ENCODE results near the gene MARCHF3. TPM values are rescaled to one million over a fixed set of nuclear protein-coding genes. Genes with fewer than 3 reads are reported as not detected.

Gene MARCHF3
- total RNA-seq, 2 donors from 2014 or later = 10.4 to 34.1 TPM

DNA sequence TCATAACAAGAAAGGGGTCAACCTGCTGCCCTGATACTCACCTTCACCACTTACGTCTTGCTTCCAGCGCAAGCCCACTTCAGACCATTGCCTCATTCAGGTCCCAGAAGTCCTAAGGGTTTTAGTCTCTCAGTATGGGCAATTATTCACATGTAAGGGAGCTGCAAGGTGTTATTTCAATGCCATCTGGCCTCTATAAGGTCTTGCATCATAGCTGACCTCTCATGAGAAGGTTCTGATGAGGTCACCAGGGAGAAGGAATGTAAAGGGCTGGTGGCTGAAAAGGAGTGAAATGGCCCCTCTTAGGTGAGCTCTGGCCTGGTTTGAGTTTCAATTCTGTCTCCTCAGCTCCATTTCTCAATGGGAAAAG, 1.5 kb upstream of the MARCHF3 start:
- Histone ChIP-seq H3K4me1 (ENCODE audit: control insufficient read depth in 1 of 2, low read depth in 2 of 2) (peaks cover 0 to 10% of the 10 kb centered on the region in 2 donors), H3K4me3 (peak overlapping the region; percentile 97), H3K36me3 (no peaks in the 10 kb centered on the region), H3K27me3 (replicated peaks; ENCODE audit: insufficient read depth) (no peaks in the 10 kb centered on the region), H3K9me3 (no peaks in the 10 kb centered on the region), H3K27ac (no peak overlapping the region)
- no peak for DNase-seq (ENCODE audit: low spot score)
- TF ChIP-seq, protein P1, sequence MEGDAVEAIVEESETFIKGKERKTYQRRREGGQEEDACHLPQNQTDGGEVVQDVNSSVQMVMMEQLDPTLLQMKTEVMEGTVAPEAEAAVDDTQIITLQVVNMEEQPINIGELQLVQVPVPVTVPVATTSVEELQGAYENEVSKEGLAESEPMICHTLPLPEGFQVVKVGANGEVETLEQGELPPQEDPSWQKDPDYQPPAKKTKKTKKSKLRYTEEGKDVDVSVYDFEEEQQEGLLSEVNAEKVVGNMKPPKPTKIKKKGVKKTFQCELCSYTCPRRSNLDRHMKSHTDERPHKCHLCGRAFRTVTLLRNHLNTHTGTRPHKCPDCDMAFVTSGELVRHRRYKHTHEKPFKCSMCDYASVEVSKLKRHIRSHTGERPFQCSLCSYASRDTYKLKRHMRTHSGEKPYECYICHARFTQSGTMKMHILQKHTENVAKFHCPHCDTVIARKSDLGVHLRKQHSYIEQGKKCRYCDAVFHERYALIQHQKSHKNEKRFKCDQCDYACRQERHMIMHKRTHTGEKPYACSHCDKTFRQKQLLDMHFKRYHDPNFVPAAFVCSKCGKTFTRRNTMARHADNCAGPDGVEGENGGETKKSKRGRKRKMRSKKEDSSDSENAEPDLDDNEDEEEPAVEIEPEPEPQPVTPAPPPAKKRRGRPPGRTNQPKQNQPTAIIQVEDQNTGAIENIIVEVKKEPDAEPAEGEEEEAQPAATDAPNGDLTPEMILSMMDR (IDR thresholded peaks at IDR 0.05) = no peak
- ATAC-seq (ENCODE audit: insufficient number of reproducible peaks, low FRiP score, low read depth) = no peak

DNA sequence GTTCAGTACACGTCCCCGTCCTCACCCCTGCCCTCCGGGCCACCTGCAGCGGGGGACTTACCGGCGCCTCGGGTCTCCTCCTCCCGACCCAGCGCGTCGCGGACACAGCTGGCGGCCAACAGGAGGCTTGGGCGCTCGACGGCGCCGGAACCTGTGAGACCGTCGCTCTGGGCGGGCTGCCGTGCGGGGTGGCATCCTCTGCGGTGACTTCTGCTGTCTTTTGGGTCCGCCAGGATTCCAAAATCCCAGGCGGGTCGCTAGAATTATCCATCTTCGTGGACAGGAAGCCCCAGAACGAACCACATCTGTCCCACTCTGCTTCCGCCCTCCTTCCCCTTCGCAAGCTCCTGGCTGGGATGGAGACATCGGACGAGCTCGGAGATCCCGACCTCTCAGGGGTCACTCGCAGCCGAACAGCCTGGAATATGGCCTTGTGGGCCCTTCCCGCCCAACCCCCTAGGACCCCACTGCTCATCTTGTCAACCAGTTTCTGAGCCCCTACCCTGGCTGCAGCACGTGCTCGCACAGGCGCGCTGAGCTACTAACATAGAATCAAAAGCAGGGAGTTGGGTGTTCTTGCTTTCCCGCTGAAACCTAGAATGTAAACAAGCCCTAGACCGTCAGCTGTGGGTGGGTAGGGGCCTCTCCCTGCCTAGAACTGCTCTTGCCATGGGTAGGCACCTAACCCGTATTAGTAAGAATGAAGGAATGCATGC, 947 bp upstream of the MARCHF3 start:
- TF ChIP-seq, protein P1 (IDR thresholded peaks at IDR 0.05) = no peak
- ATAC-seq (ENCODE audit: insufficient number of reproducible peaks, low FRiP score, low read depth) (no peak), DNase-seq (ENCODE audit: low spot score) (no peak)
- Histone ChIP-seq H3K9me3 (no peaks in the 10 kb centered on the region), H3K27ac (peak overlapping the region; percentile 72 to 94), H3K27me3 (replicated peaks; ENCODE audit: insufficient read depth) (no peaks in the 10 kb centered on the region), H3K4me1 (ENCODE audit: control insufficient read depth in 1 of 2, low read depth in 2 of 2) (peaks cover 0 to 10% of the 10 kb centered on the region in 2 donors), H3K36me3 (no peaks in the 10 kb centered on the region), H3K4me3 (peak overlapping the region; percentile 97)

DNA sequence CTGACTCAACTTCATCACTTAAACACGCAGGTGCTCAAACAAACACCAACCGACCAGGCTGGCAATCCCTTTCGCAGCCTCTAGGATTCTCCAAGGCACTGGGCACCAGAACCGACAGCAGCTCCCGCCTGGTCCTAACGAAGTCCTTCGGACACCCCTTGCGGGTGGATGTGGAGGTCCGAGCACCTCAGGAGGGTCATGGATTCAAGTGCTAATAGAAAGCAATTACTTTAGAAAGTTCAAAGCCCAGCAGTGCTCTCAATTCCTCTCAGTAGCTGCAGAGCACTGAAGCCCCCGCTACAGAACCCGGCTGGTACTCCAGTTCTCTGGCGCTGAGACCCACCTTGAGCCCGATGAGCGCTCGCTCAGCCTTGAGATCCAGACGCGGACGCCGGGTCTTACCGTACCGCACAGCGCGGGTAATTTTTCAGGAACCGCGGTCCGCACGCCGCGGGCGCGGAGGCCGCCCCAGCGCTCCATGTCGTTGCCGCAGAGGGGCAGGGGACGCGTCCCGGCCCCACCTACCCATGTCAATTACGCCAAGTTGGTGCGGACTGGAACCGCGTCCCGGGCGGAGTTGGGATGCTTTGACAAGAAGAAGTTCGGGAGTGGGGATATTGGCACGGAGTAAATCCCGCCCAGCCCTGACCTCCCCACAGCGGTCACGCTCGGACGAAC, 638 bp downstream of the MARCHF3 start:
- DNase-seq (ENCODE audit: low spot score) (no peak), ATAC-seq (ENCODE audit: insufficient number of reproducible peaks, low FRiP score, low read depth) (peak; percentile 56)
- peak overlapping the region; percentile 91 to 94 for H3K27ac ChIP-seq
- H3K27me3 ChIP-seq (replicated peaks; ENCODE audit: insufficient read depth) = no peaks in the 10 kb centered on the region
- H3K4me3 ChIP-seq = peak overlapping the region; percentile 97
- H3K9me3 ChIP-seq = no peaks in the 10 kb centered on the region
- TF ChIP-seq, protein P1 (IDR thresholded peaks at IDR 0.05) = peak; percentile 63
- peaks cover 0 to 10% of the 10 kb centered on the region in 2 donors for H3K4me1 ChIP-seq (ENCODE audit: control insufficient read depth in 1 of 2, low read depth in 2 of 2)
- H3K36me3 ChIP-seq = no peaks in the 10 kb centered on the region

DNA sequence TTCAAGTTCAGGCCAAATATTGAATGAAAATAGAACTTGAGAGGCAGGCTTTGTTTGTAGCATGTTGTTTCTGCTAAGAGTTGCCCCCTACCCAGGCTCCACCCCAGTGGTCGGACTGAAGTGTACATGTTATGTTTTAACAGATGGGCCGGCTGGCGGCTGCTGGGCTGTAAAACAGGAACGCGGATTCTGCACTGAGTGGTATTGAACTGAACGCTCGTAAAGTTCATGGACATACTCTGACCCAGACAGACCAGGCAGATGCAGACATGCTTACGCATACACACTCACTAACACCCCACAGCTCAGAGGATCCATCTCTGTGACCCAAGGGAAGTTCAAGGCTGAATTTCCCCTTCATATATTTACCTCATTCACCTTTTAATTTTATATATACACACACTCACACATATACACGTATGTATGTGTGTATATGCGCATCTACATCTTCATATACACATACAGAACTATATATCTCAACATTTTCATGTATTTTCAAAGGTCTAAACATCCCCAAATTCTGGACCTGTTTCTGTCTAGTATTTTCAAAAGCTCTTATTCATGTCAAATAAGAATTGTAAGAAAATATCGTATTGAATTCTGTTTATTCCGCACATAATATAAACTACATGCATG, 1.4 kb downstream of the MARCHF3 start:
- ATAC-seq (ENCODE audit: insufficient number of reproducible peaks, low FRiP score, low read depth) (no peak), DNase-seq (ENCODE audit: low spot score) (no peak)
- Histone ChIP-seq H3K36me3 (no peaks in the 10 kb centered on the region), H3K27ac (no peak overlapping the region), H3K4me3 (peak overlapping the region; percentile 97), H3K27me3 (replicated peaks; ENCODE audit: insufficient read depth) (no peaks in the 10 kb centered on the region), H3K4me1 (ENCODE audit: control insufficient read depth in 1 of 2, low read depth in 2 of 2) (peaks cover 0 to 10% of the 10 kb centered on the region in 2 donors), H3K9me3 (no peaks in the 10 kb centered on the region)
- TF ChIP-seq, protein P1 (IDR thresholded peaks at IDR 0.05) = no peak

DNA sequence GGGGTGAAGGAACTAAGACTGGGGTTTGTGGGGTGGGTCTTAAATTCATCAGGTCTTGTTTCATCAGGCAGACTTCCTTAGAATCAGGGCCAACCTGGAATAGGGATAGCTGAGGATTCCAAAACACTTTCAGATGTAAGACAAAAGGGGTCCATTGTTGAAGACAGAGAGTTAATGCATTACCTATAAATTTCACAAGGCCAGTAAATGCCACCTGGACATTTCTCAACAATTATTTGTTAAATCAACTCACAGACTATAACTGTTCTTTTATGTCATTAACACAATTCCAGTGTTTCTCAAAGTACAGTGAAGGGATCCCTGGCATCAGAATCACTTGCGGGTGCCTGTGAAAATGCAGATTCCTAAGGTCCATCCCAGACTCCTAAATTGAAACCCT, 2.8 kb downstream of the MARCHF3 start:
- Histone ChIP-seq H3K36me3 (no peaks in the 10 kb centered on the region), H3K27me3 (replicated peaks; ENCODE audit: insufficient read depth) (no peaks in the 10 kb centered on the region), H3K9me3 (no peaks in the 10 kb centered on the region), H3K4me1 (ENCODE audit: control insufficient read depth in 1 of 2, low read depth in 2 of 2) (peaks cover 0 to 10% of the 10 kb centered on the region in 2 donors), H3K27ac (no peak overlapping the region), H3K4me3 (no peak overlapping the region)
- TF ChIP-seq, protein P1 (IDR thresholded peaks at IDR 0.05) = no peak
- ATAC-seq (ENCODE audit: insufficient number of reproducible peaks, low FRiP score, low read depth) = no peak
- no peak for DNase-seq (ENCODE audit: low spot score)
